Cardiac muscle cell (in vitro differentiated cells and primary cell): ENCODE measurements around the gene CALML5. TPM values are rescaled to one million over a fixed set of nuclear protein-coding genes. Genes with fewer than 3 reads are reported as not detected.
A peak's percentile ranks its signal among the peaks of the same experiment; 100 is the strongest.

ENCODE experiments used
- DNase-seq, 2 donors: peaks; one replicate each; pipeline versions ENCODE4 v3.0.0 to v3.0.0-alpha.2; 2010 to 2017; ENCODE audit warnings: low read depth in 1 of 2, low spot score in 1 of 2
- H3K27ac ChIP-seq: fragments of 200-600 bp; sonication (generic); 2 replicates; pipeline ENCODE4 v1.5.1; 2016
- H3K27me3 ChIP-seq: fragments of 200-600 bp; sonication (generic); 2 replicates; pipeline ENCODE4 v1.6.0; 2016; ENCODE audit warnings: control low read depth
- H3K36me3 ChIP-seq: fragments of 200-600 bp; sonication (generic); 2 replicates; pipeline ENCODE4 v1.5.1; 2016; ENCODE audit warnings: control low read depth
- H3K4me1 ChIP-seq: fragments of 200-600 bp; sonication (generic); 2 replicates; pipeline ENCODE4 v1.8.1; 2017; ENCODE audit warnings: low read depth, mild to moderate bottlenecking, mixed run types
- H3K4me3 ChIP-seq: fragments of 200-600 bp; sonication (generic); 2 replicates; pipeline ENCODE4 v1.5.1; 2016; ENCODE audit warnings: mild to moderate bottlenecking
- H3K9me3 ChIP-seq: fragments of 200-600 bp; sonication (generic); 2 replicates; pipeline ENCODE4 v1.5.1; 2017; ENCODE audit warnings: low read depth, mild to moderate bottlenecking, control low read depth
- polyA plus RNA-seq: library from polyadenylated mRNA; unstranded; fragments of >200 nt; fragmentation: Nextera tagmentation; extraction: Ambion mirVana; gene quantifications from 2 replicates; pipeline ENCODE4 v1.2.1, GENCODE V29; 2016
- total RNA-seq: library from RNA; depleted of rRNA; stranded (reverse); fragments of >200 nt; gene quantifications from 2 replicates; pipeline ENCODE4 v1.2.3, GENCODE V29; 2016
- TF ChIP-seq, protein P1 (sequence below): IDR thresholded peaks from 2 replicates; pipeline ENCODE4 v1.5.1; 2012; ENCODE audit warnings: low read depth, mild to moderate bottlenecking, low read length

The CALML5 gene
- total and polyA plus RNA-seq, 2 experiments from 2014 or later: not detected

DNA sequence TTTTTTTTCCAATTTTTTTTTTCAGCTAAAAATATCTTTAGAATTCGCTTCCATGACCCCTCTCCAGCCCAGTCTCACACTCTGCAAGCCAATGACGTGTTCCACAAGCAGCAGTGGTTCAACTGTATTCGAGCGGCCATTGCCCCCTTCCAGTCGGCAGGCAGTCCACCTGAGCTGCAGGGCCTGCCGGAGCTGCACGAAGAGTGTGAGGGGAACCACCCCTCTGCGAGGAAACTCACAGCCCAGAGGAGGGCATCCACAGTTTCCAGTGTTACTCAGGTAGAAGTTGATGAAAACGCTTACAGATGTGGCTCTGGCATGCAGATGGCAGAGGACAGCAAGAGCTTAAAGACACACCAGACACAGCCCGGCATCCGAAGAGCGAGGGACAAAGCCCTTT is 42.8 kb downstream of the CALML5 start:
- H3K27me3 ChIP-seq: no peaks in the 10 kb centered on the region
- no peaks in the 10 kb centered on the region for H3K9me3 ChIP-seq
- DNase-seq: no peak
- TF ChIP-seq, protein P1, sequence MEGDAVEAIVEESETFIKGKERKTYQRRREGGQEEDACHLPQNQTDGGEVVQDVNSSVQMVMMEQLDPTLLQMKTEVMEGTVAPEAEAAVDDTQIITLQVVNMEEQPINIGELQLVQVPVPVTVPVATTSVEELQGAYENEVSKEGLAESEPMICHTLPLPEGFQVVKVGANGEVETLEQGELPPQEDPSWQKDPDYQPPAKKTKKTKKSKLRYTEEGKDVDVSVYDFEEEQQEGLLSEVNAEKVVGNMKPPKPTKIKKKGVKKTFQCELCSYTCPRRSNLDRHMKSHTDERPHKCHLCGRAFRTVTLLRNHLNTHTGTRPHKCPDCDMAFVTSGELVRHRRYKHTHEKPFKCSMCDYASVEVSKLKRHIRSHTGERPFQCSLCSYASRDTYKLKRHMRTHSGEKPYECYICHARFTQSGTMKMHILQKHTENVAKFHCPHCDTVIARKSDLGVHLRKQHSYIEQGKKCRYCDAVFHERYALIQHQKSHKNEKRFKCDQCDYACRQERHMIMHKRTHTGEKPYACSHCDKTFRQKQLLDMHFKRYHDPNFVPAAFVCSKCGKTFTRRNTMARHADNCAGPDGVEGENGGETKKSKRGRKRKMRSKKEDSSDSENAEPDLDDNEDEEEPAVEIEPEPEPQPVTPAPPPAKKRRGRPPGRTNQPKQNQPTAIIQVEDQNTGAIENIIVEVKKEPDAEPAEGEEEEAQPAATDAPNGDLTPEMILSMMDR: no peak
- H3K36me3 ChIP-seq: peaks cover 49% of the 10 kb centered on the region
- peaks cover 1% of the 10 kb centered on the region for H3K4me1 ChIP-seq
- no peak overlapping the region for H3K27ac ChIP-seq
- no peak overlapping the region for H3K4me3 ChIP-seq

DNA sequence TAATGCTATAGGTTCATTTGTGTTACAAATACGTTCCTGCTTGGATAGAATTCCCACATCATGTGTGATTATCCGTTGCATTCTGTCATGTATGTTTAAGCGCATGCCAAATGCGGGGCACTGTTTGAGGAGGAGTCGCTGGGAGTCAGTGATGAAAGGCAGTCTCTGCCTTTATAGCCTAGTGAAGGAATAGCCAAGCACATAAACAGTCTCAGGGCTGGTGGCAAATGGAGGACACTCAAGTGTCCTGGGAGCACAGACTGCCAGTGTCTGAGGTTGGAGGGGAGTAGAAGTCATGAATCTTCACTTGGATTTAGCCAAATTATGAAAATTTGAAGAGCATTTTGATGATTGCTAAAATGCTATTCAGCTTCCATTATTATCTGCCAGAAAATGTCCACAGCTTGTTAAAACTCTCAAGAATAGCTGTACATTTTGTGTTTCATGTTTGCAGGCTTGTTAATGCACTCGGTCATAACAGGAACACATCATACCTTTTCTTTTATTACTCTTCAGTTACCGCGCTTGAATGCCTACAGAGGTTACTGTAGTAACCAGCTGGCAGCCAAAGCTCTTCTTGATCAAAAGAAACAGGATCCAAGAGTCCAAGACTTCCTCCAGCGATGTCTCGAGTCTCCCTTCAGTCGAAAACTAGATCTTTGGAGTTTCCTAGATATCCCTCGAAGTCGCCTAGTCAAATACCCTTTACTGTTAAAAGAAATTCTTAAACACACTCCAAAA is 45.5 kb downstream of the CALML5 start:
- Histone ChIP-seq H3K27me3 (no peaks in the 10 kb centered on the region), H3K4me1 (peaks cover 11% of the 10 kb centered on the region), H3K27ac (no peak overlapping the region), H3K36me3 (peaks cover 49% of the 10 kb centered on the region), H3K4me3 (no peak overlapping the region), H3K9me3 (no peaks in the 10 kb centered on the region)
- TF ChIP-seq, protein P1: no peak
- DNase-seq: no peak

DNA sequence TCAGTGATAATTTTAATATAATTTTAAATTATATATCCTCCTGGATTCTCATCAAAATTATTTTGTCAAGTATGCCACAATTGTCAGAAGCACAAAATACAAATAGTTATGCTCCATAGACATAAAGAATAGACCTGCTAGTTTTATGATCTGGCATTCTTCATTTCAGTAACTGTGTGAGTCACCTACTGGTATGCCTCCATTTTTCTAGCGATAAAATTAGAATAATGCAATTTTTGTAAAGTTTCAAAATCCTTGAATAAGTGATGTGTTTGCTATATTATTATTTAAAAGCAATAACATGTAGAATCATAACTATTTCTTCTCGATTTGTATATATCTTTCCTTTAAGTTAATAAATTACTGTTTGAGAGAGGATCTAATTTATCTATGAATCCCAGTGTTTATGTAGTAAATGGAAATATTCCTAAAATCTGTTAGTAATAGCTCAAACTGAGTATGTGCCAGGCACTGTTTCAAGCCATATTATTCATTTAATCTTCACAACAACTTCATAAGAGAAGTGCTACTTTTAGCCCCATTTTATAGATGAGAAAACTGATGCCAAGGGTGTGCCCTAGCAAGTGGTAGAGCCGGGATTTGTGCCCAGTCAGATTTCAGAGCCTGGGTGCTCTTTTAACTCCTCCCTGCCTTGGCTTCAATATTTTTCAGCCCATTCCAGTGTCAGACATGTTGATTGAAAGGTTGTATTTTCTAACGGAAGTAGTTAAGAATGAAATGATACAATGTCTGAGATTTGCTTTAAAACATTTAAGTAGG is 48.6 kb downstream of the CALML5 start:
- Histone ChIP-seq H3K36me3 (peaks cover 37% of the 10 kb centered on the region), H3K27me3 (no peaks in the 10 kb centered on the region), H3K4me1 (peaks cover 16% of the 10 kb centered on the region), H3K27ac (no peak overlapping the region), H3K9me3 (no peaks in the 10 kb centered on the region), H3K4me3 (no peak overlapping the region)
- TF ChIP-seq, protein P1: no peak
- no peak for DNase-seq

DNA sequence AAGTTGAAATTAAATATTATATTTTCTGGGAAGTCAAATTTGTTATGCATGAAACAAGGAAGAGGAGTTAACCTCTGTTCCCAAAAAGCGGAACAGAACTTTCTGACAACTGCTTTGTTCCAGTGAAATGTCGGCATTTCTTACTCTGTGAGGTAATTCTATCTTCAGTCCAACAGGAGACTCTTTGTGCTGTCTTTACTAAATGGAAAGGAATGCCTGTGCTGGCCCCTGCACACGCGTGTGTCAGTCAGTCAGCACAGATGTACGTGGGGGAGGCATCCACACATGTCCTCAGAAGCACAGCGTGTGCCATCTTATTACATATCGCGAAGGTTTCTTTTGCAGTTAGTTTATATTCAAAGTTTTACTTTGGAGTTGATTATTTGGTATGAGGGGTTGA is 49.5 kb downstream of the CALML5 start:
- H3K4me3 ChIP-seq: no peak overlapping the region
- TF ChIP-seq, protein P1: peak; percentile 32
- H3K27me3 ChIP-seq: no peaks in the 10 kb centered on the region
- peak in 1 of 2 donors; percentile 90 for DNase-seq
- peaks cover 28% of the 10 kb centered on the region for H3K36me3 ChIP-seq
- H3K27ac ChIP-seq: no peak overlapping the region
- H3K9me3 ChIP-seq: no peaks in the 10 kb centered on the region
- H3K4me1 ChIP-seq: peaks cover 25% of the 10 kb centered on the region

DNA sequence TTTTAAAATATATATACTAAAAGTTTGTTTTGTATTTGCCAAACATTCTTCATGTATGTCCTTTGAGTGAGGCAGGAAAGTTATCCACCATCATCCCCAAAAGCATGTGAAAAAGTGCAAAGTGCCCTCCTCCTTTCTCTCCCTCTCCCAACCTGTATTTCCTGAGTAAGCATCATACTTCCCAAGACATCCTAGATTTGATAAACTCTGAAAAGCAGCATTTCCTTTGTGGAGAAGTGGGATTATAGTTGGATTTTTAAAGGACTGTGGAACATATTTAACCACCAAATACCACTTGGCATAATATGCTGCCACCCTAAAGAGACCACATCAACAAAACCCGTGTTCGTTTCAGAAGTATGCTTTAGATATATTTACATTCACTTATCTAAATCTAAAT is 50.1 kb downstream of the CALML5 start:
- TF ChIP-seq, protein P1: no peak
- Histone ChIP-seq H3K4me1 (peaks cover 30% of the 10 kb centered on the region), H3K36me3 (peaks cover 22% of the 10 kb centered on the region), H3K27me3 (no peaks in the 10 kb centered on the region), H3K27ac (no peak overlapping the region), H3K9me3 (no peaks in the 10 kb centered on the region), H3K4me3 (no peak overlapping the region)
- DNase-seq: no peak

Other genes with a start within 250 kb of the CALML5 start
- gene UCN3, start 134.6 kb downstream of the CALML5 start, total RNA-seq: not detected in 2 replicates
- not detected in 2 replicates for gene UCN3, start 134.6 kb downstream of the CALML5 start, polyA plus RNA-seq
- gene TUBAL3, start 94.7 kb downstream of the CALML5 start, total RNA-seq: not detected in 2 replicates
- not detected in 2 replicates for gene TUBAL3, start 94.7 kb downstream of the CALML5 start, polyA plus RNA-seq
- 25.5 and 29.5 TPM in 2 replicates for gene NET1, start 87.0 kb downstream of the CALML5 start, total RNA-seq
- 20.0 and 36.0 TPM in 2 replicates for gene NET1, start 87.0 kb downstream of the CALML5 start, polyA plus RNA-seq
- gene CALML3, start 25.4 kb upstream of the CALML5 start, total RNA-seq: 0.04 TPM in 1 of 2 replicates, not detected in the other
- not detected in 2 replicates for gene CALML3, start 25.4 kb upstream of the CALML5 start, polyA plus RNA-seq
- 18.3 and 20.6 TPM in 2 replicates for gene ASB13, start 167.0 kb upstream of the CALML5 start, total RNA-seq
- gene ASB13, start 167.0 kb upstream of the CALML5 start, polyA plus RNA-seq: 14.4 and 30.4 TPM in 2 replicates
- gene TASOR2, start 185.3 kb upstream of the CALML5 start, total RNA-seq: 37.8 TPM in 2 replicates
- gene TASOR2, start 185.3 kb upstream of the CALML5 start, polyA plus RNA-seq: 17.8 and 23.5 TPM in 2 replicates